Keratinocyte (primary cell): ENCODE measurements around the gene GOPC. TPM values are rescaled to one million over a fixed set of nuclear protein-coding genes. Genes with fewer than 3 reads are reported as not detected.

Experiments
- DNase-seq: peaks from one replicate; pipeline ENCODE4 v3.0.0-alpha.2; 2011; ENCODE audit warnings: low read depth, missing footprints, low spot score
- FAIRE-seq: peaks from 2 replicates; lab custom pipeline; 2011; peaks lifted over from hg19 to GRCh38; lab: Jason Lieb, UNC
- H2AFZ ChIP-seq: 2 replicates; pipeline ENCODE4 v1.6.0; 2012; ENCODE audit warnings: low read length, control low read depth, inconsistent platforms; ENCODE audit not compliant: control insufficient read depth
- H3K27ac ChIP-seq: 2 replicates; pipeline ENCODE4 v1.5.1; 2011; ENCODE audit warnings: low read length; ENCODE audit not compliant: control insufficient read depth, insufficient read depth
- H3K27me3 ChIP-seq: 3 replicates; pipeline ENCODE4 v1.6.0; 2011; ENCODE audit warnings: low read length; ENCODE audit not compliant: control insufficient read depth, insufficient read depth; ENCODE audit errors: extremely low read depth
- H3K36me3 ChIP-seq, 2 experiments: 2 replicates in 1 of 2; 3 replicates in 1 of 2; pipeline ENCODE4 v1.5.1; 2011; ENCODE audit warnings: low read length in 2 of 2, mild to moderate bottlenecking in 1 of 2; ENCODE audit not compliant: control insufficient read depth in 2 of 2, insufficient read depth in 2 of 2; ENCODE audit errors: extremely low read depth in 1 of 2
- H3K4me1 ChIP-seq: 3 replicates; pipeline ENCODE4 v1.5.1; 2011; ENCODE audit warnings: low read length; ENCODE audit not compliant: control insufficient read depth, insufficient read depth; ENCODE audit errors: extremely low read depth
- H3K4me2 ChIP-seq: 3 replicates; pipeline ENCODE4 v1.6.0; 2011; ENCODE audit warnings: low read depth, low read length; ENCODE audit not compliant: control insufficient read depth, insufficient read depth; ENCODE audit errors: extremely low read depth
- H3K4me3 ChIP-seq, 3 experiments: fragments of 200-600 bp in 1 of 3; sonication (generic) in 1 of 3; 2 replicates in 2 of 3; 3 replicates in 1 of 3; pipeline ENCODE4 v1.5.1; 2011 to 2016; ENCODE audit warnings: low read length in 3 of 3, mild to moderate bottlenecking in 3 of 3, control low read depth in 2 of 3, inconsistent platforms in 1 of 3, low read depth in 1 of 3, mixed read lengths in 1 of 3, mixed run types in 1 of 3, moderate library complexity in 1 of 3; ENCODE audit not compliant: control insufficient read depth in 2 of 3, insufficient read depth in 2 of 3; ENCODE audit errors: extremely low read depth in 1 of 3
- H3K79me2 ChIP-seq: 2 replicates; pipeline ENCODE4 v1.6.0; 2012; ENCODE audit warnings: low read length; ENCODE audit not compliant: control insufficient read depth, insufficient read depth
- H3K9ac ChIP-seq: 3 replicates; pipeline ENCODE4 v1.6.0; 2011; ENCODE audit warnings: low read length; ENCODE audit not compliant: control insufficient read depth, insufficient read depth; ENCODE audit errors: extremely low read depth
- H3K9me1 ChIP-seq: 3 replicates; pipeline ENCODE4 v1.6.0; 2011; ENCODE audit warnings: low read length; ENCODE audit not compliant: control insufficient read depth, insufficient read depth; ENCODE audit errors: extremely low read depth
- H3K9me3 ChIP-seq: 2 replicates; pipeline ENCODE4 v1.5.1; 2012; ENCODE audit warnings: low read depth, low read length; ENCODE audit not compliant: control insufficient read depth
- H4K20me1 ChIP-seq: 3 replicates; pipeline ENCODE4 v1.6.0; 2011; ENCODE audit warnings: low read length; ENCODE audit not compliant: control insufficient read depth, insufficient read depth; ENCODE audit errors: extremely low read depth
- CTCF ChIP-seq, 3 experiments: IDR thresholded peaks in 1 of 3; conservative IDR thresholded peaks in 1 of 3; optimal IDR thresholded peaks in 1 of 3; 2 replicates in 2 of 3; 3 replicates in 1 of 3; pipeline versions ENCODE3 to v1.5.1; 2011; ENCODE audit warnings: low read length in 3 of 3, mild to moderate bottlenecking in 3 of 3, moderate library complexity in 2 of 3, control low read depth in 1 of 3, inconsistent platforms in 1 of 3; ENCODE audit not compliant: insufficient read depth in 2 of 3; ENCODE audit errors: extremely low read depth in 1 of 3
- EZH2 ChIP-seq: IDR thresholded peaks from one replicate; pipeline ENCODE4 v1.6.1; 2012; ENCODE audit warnings: inconsistent platforms, mild to moderate bottlenecking, low read length, moderate library complexity
- dilution Hi-C: fragments of 300-500 bp; cut with MboI; formaldehyde crosslinking; loops from one replicate; pipeline ENCODE4 v1.7.0; 2020; ENCODE audit warnings: low sequenced_read_pairs; ENCODE audit not compliant: extremely low pct_ligation_motif_present
- polyA plus RNA-seq, 5 experiments: library from polyadenylated mRNA; depleted of rRNA in 3 of 5; stranded (reverse) in 3 of 5; stranded (forward) in 1 of 5; unstranded in 1 of 5; fragments of >200 nt; gene quantifications; 1 replicate in 1 of 5; 2 replicates in 3 of 5; 3 replicates in 1 of 5; pipeline versions ENCODE4 v1.2.1 to v1.2.3, GENCODE V29; 2011 to 2012; ENCODE audit warnings: missing spikeins in 2 of 5, low read depth in 1 of 5, low replicate concordance in 1 of 5

The GOPC gene
- polyA plus RNA-seq, 1 donor (not counting 4 experiments of a cell fraction or from before 2014, with no cell fraction given): 33.9 TPM

DNA sequence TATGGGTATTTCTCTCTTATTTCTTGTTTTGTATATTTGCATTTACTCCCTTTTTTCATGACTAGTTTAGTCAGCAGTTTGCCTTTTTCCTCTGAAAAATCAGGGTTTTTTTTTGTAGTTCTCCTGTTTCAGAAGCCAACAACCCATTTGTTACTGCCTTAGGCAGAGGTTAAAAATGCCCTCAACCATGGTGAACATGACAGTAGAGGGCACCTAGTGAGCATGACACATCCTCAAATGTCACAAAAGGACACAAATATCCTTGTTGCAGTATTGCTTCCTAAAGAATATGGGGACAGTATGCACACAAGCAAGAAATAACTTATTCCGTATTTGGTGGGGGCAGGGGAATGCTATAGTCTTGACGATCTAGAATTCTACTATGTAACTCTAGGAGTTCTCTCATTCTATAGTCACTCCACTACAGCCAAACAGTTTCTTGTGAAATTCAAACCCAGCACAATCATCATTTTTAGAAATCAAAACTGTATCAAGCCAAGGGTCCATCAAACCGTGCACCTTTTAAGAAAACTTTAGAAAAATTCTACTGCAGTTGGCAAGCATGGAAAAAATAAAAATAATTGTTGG, 47.0 kb downstream of the GOPC start:
- Histone ChIP-seq H3K4me1 (peaks cover 21% of the 10 kb centered on the region), H3K27ac (no peak overlapping the region), H3K4me3 (no peak overlapping the region), H4K20me1 (no peaks in the 10 kb centered on the region), H3K79me2 (no peaks in the 10 kb centered on the region), H3K9ac (no peak overlapping the region), H3K36me3 (peaks cover 0 to 3% of the 10 kb centered on the region in 2 experiments), H3K27me3 (no peaks in the 10 kb centered on the region), H3K9me1 (peaks cover 3% of the 10 kb centered on the region), H3K4me2 (peak overlapping the region; percentile 23), H2AFZ (no peak overlapping the region), H3K9me3 (no peaks in the 10 kb centered on the region)
- DNase-seq (no peak), FAIRE-seq (no peak)
- dilution Hi-C loops: no loop called here
- TF ChIP-seq CTCF (optimal IDR thresholded peaks at IDR 0.05 in 1 of 3, IDR thresholded peaks at IDR 0.05 in 1 of 3, conservative IDR thresholded peaks at IDR 0.05 in 1 of 3; ENCODE audit: extremely low read depth in 1 of 3, insufficient read depth in 2 of 3, low read length in 3 of 3): peak in 1 of 3 experiments; percentile 21
- TF ChIP-seq EZH2: no peak

GRCh38 chr6:117553142-117553541, 49.2 kb downstream of the GOPC start:
- Histone ChIP-seq H3K27me3 (no peaks in the 10 kb centered on the region), H3K27ac (no peak overlapping the region), H3K4me2 (no peak overlapping the region), H3K79me2 (no peaks in the 10 kb centered on the region), H4K20me1 (no peaks in the 10 kb centered on the region), H3K9me1 (peaks cover 3% of the 10 kb centered on the region), H2AFZ (no peak overlapping the region), H3K9me3 (no peaks in the 10 kb centered on the region), H3K36me3 (peaks cover 0 to 10% of the 10 kb centered on the region in 2 experiments), H3K9ac (no peak overlapping the region), H3K4me1 (peaks cover 37% of the 10 kb centered on the region), H3K4me3 (no peak overlapping the region)
- FAIRE-seq: no peak
- no peak for DNase-seq
- TF ChIP-seq EZH2: no peak
- TF ChIP-seq CTCF (optimal IDR thresholded peaks at IDR 0.05 in 1 of 3, IDR thresholded peaks at IDR 0.05 in 1 of 3, conservative IDR thresholded peaks at IDR 0.05 in 1 of 3; ENCODE audit: extremely low read depth in 1 of 3, insufficient read depth in 2 of 3, low read length in 3 of 3): no peak
- dilution Hi-C loops: no loop called here
